HL-60 (cell line): ENCODE results near the gene ADAM22.

Experiments
- DNase-seq, 2 experiments: peaks; one replicate each; pipeline ENCODE4 v3.0.0-alpha.2; 2010 to 2020; ENCODE audit warnings: low read depth in 1 of 2, low spot score in 1 of 2
- H3K27ac ChIP-seq: fragments of 250-450 bp; sonication (Bioruptor Pico); replicated peaks from 2 replicates; pipeline ENCODE4 v1.5.1; 2020; ENCODE audit warnings: mild to moderate bottlenecking, moderate library complexity
- H3K27me3 ChIP-seq: fragments of 250-450 bp; sonication (Bioruptor Pico); 2 replicates; pipeline ENCODE4 v1.5.1; 2021; ENCODE audit warnings: mild to moderate bottlenecking, moderate library complexity; ENCODE audit not compliant: insufficient read depth, poor library complexity, severe bottlenecking
- H3K4me3 ChIP-seq: replicated peaks from 2 replicates; pipeline ENCODE4 v1.5.1; 2011; ENCODE audit warnings: mild to moderate bottlenecking, control low read depth, low read length; ENCODE audit not compliant: insufficient read depth
- GABPA ChIP-seq: IDR thresholded peaks from 2 replicates; pipeline ENCODE4 v1.6.1; 2012; ENCODE audit warnings: low read depth
- POLR2AphosphoS5 ChIP-seq: IDR thresholded peaks from 2 replicates; pipeline ENCODE4 v1.6.1; 2012; ENCODE audit warnings: low read depth
- REST ChIP-seq: IDR thresholded peaks from 2 replicates; pipeline ENCODE4 v1.6.1; 2012; ENCODE audit warnings: low read depth; ENCODE audit not compliant: insufficient replicate concordance
- SPI1 ChIP-seq: IDR thresholded peaks from 2 replicates; pipeline ENCODE4 v1.6.1; 2012; ENCODE audit warnings: low read depth, mild to moderate bottlenecking, borderline replicate concordance
- TF ChIP-seq, protein P1 (sequence below): IDR thresholded peaks from one replicate; pipeline ENCODE4 v1.5.1; 2011; ENCODE audit warnings: low read length, control low read depth, inconsistent platforms; ENCODE audit not compliant: insufficient read depth

The ADAM22 gene

GRCh38 chr7:88044069-88044468, 110.0 kb downstream of the ADAM22 start:
- H3K4me3 ChIP-seq: no peak overlapping the region
- no peaks in the 10 kb centered on the region for H3K27me3 ChIP-seq
- TF ChIP-seq POLR2AphosphoS5: no peak
- TF ChIP-seq, protein P1, sequence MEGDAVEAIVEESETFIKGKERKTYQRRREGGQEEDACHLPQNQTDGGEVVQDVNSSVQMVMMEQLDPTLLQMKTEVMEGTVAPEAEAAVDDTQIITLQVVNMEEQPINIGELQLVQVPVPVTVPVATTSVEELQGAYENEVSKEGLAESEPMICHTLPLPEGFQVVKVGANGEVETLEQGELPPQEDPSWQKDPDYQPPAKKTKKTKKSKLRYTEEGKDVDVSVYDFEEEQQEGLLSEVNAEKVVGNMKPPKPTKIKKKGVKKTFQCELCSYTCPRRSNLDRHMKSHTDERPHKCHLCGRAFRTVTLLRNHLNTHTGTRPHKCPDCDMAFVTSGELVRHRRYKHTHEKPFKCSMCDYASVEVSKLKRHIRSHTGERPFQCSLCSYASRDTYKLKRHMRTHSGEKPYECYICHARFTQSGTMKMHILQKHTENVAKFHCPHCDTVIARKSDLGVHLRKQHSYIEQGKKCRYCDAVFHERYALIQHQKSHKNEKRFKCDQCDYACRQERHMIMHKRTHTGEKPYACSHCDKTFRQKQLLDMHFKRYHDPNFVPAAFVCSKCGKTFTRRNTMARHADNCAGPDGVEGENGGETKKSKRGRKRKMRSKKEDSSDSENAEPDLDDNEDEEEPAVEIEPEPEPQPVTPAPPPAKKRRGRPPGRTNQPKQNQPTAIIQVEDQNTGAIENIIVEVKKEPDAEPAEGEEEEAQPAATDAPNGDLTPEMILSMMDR: no peak
- no peak for TF ChIP-seq GABPA
- no peak for TF ChIP-seq SPI1
- no peak for TF ChIP-seq REST
- H3K27ac ChIP-seq: no peak overlapping the region
- DNase-seq: no peak

GRCh38 chr7:88046839-88047573, 113.0 kb downstream of the ADAM22 start:
- no peak for DNase-seq
- H3K27ac ChIP-seq: no peak overlapping the region
- no peaks in the 10 kb centered on the region for H3K27me3 ChIP-seq
- no peak overlapping the region for H3K4me3 ChIP-seq
- TF ChIP-seq GABPA (no peak), SPI1 (no peak), REST (no peak), POLR2AphosphoS5 (no peak)
- TF ChIP-seq, protein P1: no peak

GRCh38 chr7:88057655-88058054, 123.6 kb downstream of the ADAM22 start:
- Histone ChIP-seq H3K27ac (no peak overlapping the region), H3K27me3 (no peaks in the 10 kb centered on the region), H3K4me3 (no peak overlapping the region)
- TF ChIP-seq SPI1: no peak
- TF ChIP-seq GABPA: no peak
- TF ChIP-seq, protein P1: no peak
- no peak for TF ChIP-seq POLR2AphosphoS5
- TF ChIP-seq REST: no peak
- no peak for DNase-seq
